ENCODE measurements around the gene CDC14A. TPM values are rescaled to one million over a fixed set of nuclear protein-coding genes. Genes with fewer than 3 reads are reported as not detected.
A peak's percentile ranks its signal among the peaks of the same experiment; 100 is the strongest.

Gene CDC14A
- total RNA-seq, 4 donors from 2014 or later, result 18.6 to 40.6 (median 28.8) TPM

GRCh38 chr1:100539836-100540536 is 187.7 kb downstream of the CDC14A start:
- Histone ChIP-seq H3K27ac (no peak overlapping the region), H3K27me3 (peaks cover 0 to 41% of the 10 kb centered on the region in 2 donors), H3K36me3 (no peaks in the 10 kb centered on the region), H3K4me3 (peak overlapping the region; percentile 16 to 54 (median 31)), H3K4me1 (peaks cover 0 to 23% (median 10%) of the 10 kb centered on the region in 4 donors), H3K9me3 (no peaks in the 10 kb centered on the region)
- WGBS, 2 donors, result 10 to 19% methylated on average over 22 to 47 of the region's 57 CpGs
- TF ChIP-seq POLR2A (IDR thresholded peaks at IDR 0.05), result no peak
- TF ChIP-seq, protein P1, sequence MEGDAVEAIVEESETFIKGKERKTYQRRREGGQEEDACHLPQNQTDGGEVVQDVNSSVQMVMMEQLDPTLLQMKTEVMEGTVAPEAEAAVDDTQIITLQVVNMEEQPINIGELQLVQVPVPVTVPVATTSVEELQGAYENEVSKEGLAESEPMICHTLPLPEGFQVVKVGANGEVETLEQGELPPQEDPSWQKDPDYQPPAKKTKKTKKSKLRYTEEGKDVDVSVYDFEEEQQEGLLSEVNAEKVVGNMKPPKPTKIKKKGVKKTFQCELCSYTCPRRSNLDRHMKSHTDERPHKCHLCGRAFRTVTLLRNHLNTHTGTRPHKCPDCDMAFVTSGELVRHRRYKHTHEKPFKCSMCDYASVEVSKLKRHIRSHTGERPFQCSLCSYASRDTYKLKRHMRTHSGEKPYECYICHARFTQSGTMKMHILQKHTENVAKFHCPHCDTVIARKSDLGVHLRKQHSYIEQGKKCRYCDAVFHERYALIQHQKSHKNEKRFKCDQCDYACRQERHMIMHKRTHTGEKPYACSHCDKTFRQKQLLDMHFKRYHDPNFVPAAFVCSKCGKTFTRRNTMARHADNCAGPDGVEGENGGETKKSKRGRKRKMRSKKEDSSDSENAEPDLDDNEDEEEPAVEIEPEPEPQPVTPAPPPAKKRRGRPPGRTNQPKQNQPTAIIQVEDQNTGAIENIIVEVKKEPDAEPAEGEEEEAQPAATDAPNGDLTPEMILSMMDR (IDR thresholded peaks at IDR 0.05), result no peak
- TF ChIP-seq EP300 (IDR thresholded peaks at IDR 0.05), result no peak
- no peak for DNase-seq (ENCODE audit: low spot score in 2 of 2)

GRCh38 chr1:100542285-100542684 is 190.0 kb downstream of the CDC14A start:
- Histone ChIP-seq H3K36me3 (no peaks in the 10 kb centered on the region), H3K4me3 (no peak overlapping the region), H3K27me3 (peaks cover 0 to 31% of the 10 kb centered on the region in 2 donors), H3K9me3 (no peaks in the 10 kb centered on the region), H3K27ac (no peak overlapping the region), H3K4me1 (peaks cover 0 to 23% (median 10%) of the 10 kb centered on the region in 4 donors)
- TF ChIP-seq, protein P1 (IDR thresholded peaks at IDR 0.05), result no peak
- TF ChIP-seq POLR2A (IDR thresholded peaks at IDR 0.05) (no peak), EP300 (IDR thresholded peaks at IDR 0.05) (no peak)
- no peak for DNase-seq (ENCODE audit: low spot score in 2 of 2)
- 95% methylated on average over 2 of the region's 2 CpGs for WGBS, 2 donors

GRCh38 chr1:100543640-100544039 is 191.3 kb downstream of the CDC14A start:
- Histone ChIP-seq H3K36me3 (no peaks in the 10 kb centered on the region), H3K27ac (no peak overlapping the region), H3K9me3 (no peaks in the 10 kb centered on the region), H3K27me3 (peaks cover 0 to 23% of the 10 kb centered on the region in 2 donors), H3K4me3 (no peak overlapping the region), H3K4me1 (peaks cover 0 to 16% (median 9%) of the 10 kb centered on the region in 4 donors)
- TF ChIP-seq, protein P1 (IDR thresholded peaks at IDR 0.05), result no peak
- TF ChIP-seq POLR2A (IDR thresholded peaks at IDR 0.05) (no peak), EP300 (IDR thresholded peaks at IDR 0.05) (no peak)
- 77 to 81% methylated on average over 2 of the region's 2 CpGs for WGBS, 2 donors
- no peak for DNase-seq (ENCODE audit: low spot score in 2 of 2)

- H3K27me3 ChIP-seq, result peaks cover 0 to 15% of the 10 kb centered on the region in 2 donors
- no peak for TF ChIP-seq EP300 (IDR thresholded peaks at IDR 0.05)
- no peak for TF ChIP-seq POLR2A (IDR thresholded peaks at IDR 0.05)
- no peak overlapping the region for H3K4me3 ChIP-seq
- H3K36me3 ChIP-seq, result no peaks in the 10 kb centered on the region
- no peak for DNase-seq (ENCODE audit: low spot score in 2 of 2)
- peaks cover 0 to 2% (median 0%) of the 10 kb centered on the region in 4 donors for H3K9me3 ChIP-seq
- no peak overlapping the region for H3K27ac ChIP-seq
- peaks cover 0 to 5% (median 3%) of the 10 kb centered on the region in 4 donors for H3K4me1 ChIP-seq
- WGBS, 2 donors, result 90 to 93% methylated on average over 4 of the region's 4 CpGs
Measured at GRCh38 chr1:100544791-100545190, 192.5 kb downstream of the CDC14A start.

GRCh38 chr1:100545855-100546254 is 193.5 kb downstream of the CDC14A start:
- Histone ChIP-seq H3K4me1 (no peaks in the 10 kb centered on the region), H3K27ac (no peak overlapping the region), H3K27me3 (peaks cover 0 to 4% of the 10 kb centered on the region in 2 donors), H3K36me3 (no peaks in the 10 kb centered on the region), H3K4me3 (no peak overlapping the region), H3K9me3 (peaks cover 0 to 11% (median 0%) of the 10 kb centered on the region in 4 donors)
- 89 to 100% methylated on average over 1 of the region's 1 CpG for WGBS, 2 donors
- no peak for DNase-seq (ENCODE audit: low spot score in 2 of 2)
- TF ChIP-seq, protein P1 (IDR thresholded peaks at IDR 0.05), result no peak
- TF ChIP-seq EP300 (IDR thresholded peaks at IDR 0.05) (no peak), POLR2A (IDR thresholded peaks at IDR 0.05) (no peak)

Data from tibial nerve (tissue), 4 donors.